ENCODE data around the gene DHX35.
"Not testable (repeated sequence)": the region's sequence is repeated elsewhere in the genome, so short reads cannot be mapped to it uniquely, and the experiment has no call there.

Gene DHX35

GRCh38 chr20:38979842-38980241 lies 17.7 kb downstream of the DHX35 start:
- DNase-seq (ENCODE audit: low read depth): no peak

- no peak for DNase-seq (ENCODE audit: low read depth)
Measured at GRCh38 chr20:38982291-38982690, 20.1 kb downstream of the DHX35 start.

- no peak for DNase-seq (ENCODE audit: low read depth)
Measured at GRCh38 chr20:38985060-38985459, 22.9 kb downstream of the DHX35 start.

GRCh38 chr20:38985603-38986170 lies 23.5 kb downstream of the DHX35 start:
- DNase-seq (ENCODE audit: low read depth): no peak

GRCh38 chr20:38986663-38987062 lies 24.5 kb downstream of the DHX35 start:
- no peak for DNase-seq (ENCODE audit: low read depth)

- no peak for DNase-seq (ENCODE audit: low read depth)
Measured at GRCh38 chr20:38987777-38988176, 25.6 kb downstream of the DHX35 start.

GRCh38 chr20:38990728-38991127 lies 28.6 kb downstream of the DHX35 start:
- no peak for DNase-seq (ENCODE audit: low read depth)

GRCh38 chr20:38991814-38992704 lies 29.9 kb downstream of the DHX35 start:
- DNase-seq (ENCODE audit: low read depth): no peak

- DNase-seq (ENCODE audit: low read depth): no peak
Measured at GRCh38 chr20:38995536-38996044, 33.4 kb downstream of the DHX35 start.

GRCh38 chr20:38996866-38997265 lies 34.7 kb downstream of the DHX35 start:
- not testable (repeated sequence) for DNase-seq (ENCODE audit: low read depth)

GRCh38 chr20:38997622-38998021 lies 35.5 kb downstream of the DHX35 start:
- DNase-seq (ENCODE audit: low read depth): no peak

GRCh38 chr20:38999217-38999616 lies 37.1 kb downstream of the DHX35 start:
- DNase-seq (ENCODE audit: low read depth): no peak

- no peak for DNase-seq (ENCODE audit: low read depth)
Measured at GRCh38 chr20:38999965-39000910, 38.1 kb downstream of the DHX35 start.

GRCh38 chr20:39004508-39004907 lies 42.4 kb downstream of the DHX35 start:
- no peak for DNase-seq (ENCODE audit: low read depth)

- DNase-seq (ENCODE audit: low read depth): no peak
Measured at GRCh38 chr20:39009348-39009747, 47.2 kb downstream of the DHX35 start.

GRCh38 chr20:39010496-39010895 lies 48.4 kb downstream of the DHX35 start:
- DNase-seq (ENCODE audit: low read depth): no peak

GRCh38 chr20:39013662-39014109 lies 51.5 kb downstream of the DHX35 start:
- no peak for DNase-seq (ENCODE audit: low read depth)

- DNase-seq (ENCODE audit: low read depth): no peak
Measured at GRCh38 chr20:39016041-39016440, 53.9 kb downstream of the DHX35 start.

GRCh38 chr20:39016506-39016905 lies 54.4 kb downstream of the DHX35 start:
- DNase-seq (ENCODE audit: low read depth): no peak

- DNase-seq (ENCODE audit: low read depth): no peak
Measured at GRCh38 chr20:39019027-39019426, 56.9 kb downstream of the DHX35 start.

- no peak for DNase-seq (ENCODE audit: low read depth)
Measured at GRCh38 chr20:39019805-39020325, 57.7 kb downstream of the DHX35 start.

- DNase-seq (ENCODE audit: low read depth): no peak
Measured at GRCh38 chr20:39021748-39022147, 59.6 kb downstream of the DHX35 start.
